CD4-positive, CD25-positive, alpha-beta regulatory T cell (primary cell): ENCODE data around the gene PARN. TPM values are rescaled to one million over a fixed set of nuclear protein-coding genes. Genes with fewer than 3 reads are reported as not detected.
"Not testable (repeated sequence)": the region's sequence is repeated elsewhere in the genome, so short reads cannot be mapped to it uniquely, and the experiment has no call there.

ENCODE experiments used
- ATAC-seq, 2 donors: fragments of 150-1000 bp; cut with Tn5 transposase; one replicate each; pipeline ENCODE4 v1.10.0; 2021; ENCODE audit warnings: low read depth in 2 of 2, moderate number of reproducible peaks in 2 of 2, moderate library complexity in 1 of 2
- DNase-seq, 3 donors: peaks; one replicate each; pipeline versions ENCODE4 v3.0.0 to v3.0.0-alpha.2; 2012 to 2022; ENCODE audit warnings: mixed read lengths in 1 of 3
- H3K27ac ChIP-seq: one replicate; pipeline ENCODE4 v1.7.0; 2013; ENCODE audit warnings: mild to moderate bottlenecking, low read length; ENCODE audit not compliant: insufficient read depth, poor library complexity, severe bottlenecking
- H3K27me3 ChIP-seq: one replicate; pipeline ENCODE4 v1.7.0; 2013; ENCODE audit warnings: low read length; ENCODE audit not compliant: control insufficient read depth, insufficient read depth
- H3K36me3 ChIP-seq: one replicate; pipeline ENCODE4 v1.7.0; 2013; ENCODE audit warnings: mild to moderate bottlenecking, low read length, moderate library complexity; ENCODE audit not compliant: control insufficient read depth, insufficient read depth
- H3K4me1 ChIP-seq: 2 replicates; pipeline ENCODE4 v1.7.0; 2013; ENCODE audit warnings: mild to moderate bottlenecking, low read length; ENCODE audit not compliant: insufficient read depth, control insufficient read depth, poor library complexity, severe bottlenecking
- H3K4me3 ChIP-seq: one replicate; pipeline ENCODE4 v1.7.0; 2013; ENCODE audit warnings: low read depth, mild to moderate bottlenecking, low read length, moderate library complexity
- H3K9me3 ChIP-seq, 2 experiments: 1 replicate in 1 of 2; 2 replicates in 1 of 2; pipeline ENCODE4 v1.7.0; 2013; ENCODE audit warnings: low read length in 2 of 2, mild to moderate bottlenecking in 1 of 2, moderate library complexity in 1 of 2; ENCODE audit not compliant: control insufficient read depth in 2 of 2
- H3K27ac Mint-ChIP-seq, 3 donors: one replicate each; pipeline ENCODE4 v1.8.0; 2020 to 2022; ENCODE audit warnings: mild to moderate bottlenecking in 3 of 3, mixed read lengths in 3 of 3, moderate library complexity in 2 of 3
- H3K27me3 Mint-ChIP-seq: one replicate; pipeline ENCODE4 v1.8.0; 2022; ENCODE audit warnings: mild to moderate bottlenecking, mixed read lengths
- H3K36me3 Mint-ChIP-seq: one replicate; pipeline ENCODE4 v1.8.0; 2020; ENCODE audit warnings: mixed read lengths
- H3K4me1 Mint-ChIP-seq, 4 donors: one replicate each; pipeline ENCODE4 v1.8.0; 2020 to 2022; ENCODE audit warnings: mixed read lengths in 4 of 4, mild to moderate bottlenecking in 1 of 4
- H3K4me3 Mint-ChIP-seq, 4 donors: one replicate each; pipeline ENCODE4 v1.8.0; 2020 to 2022; ENCODE audit warnings: mild to moderate bottlenecking in 4 of 4, mixed read lengths in 4 of 4, moderate library complexity in 3 of 4
- H3K9me3 Mint-ChIP-seq, 7 donors: one replicate each; pipeline ENCODE4 v1.8.0; 2020 to 2022; ENCODE audit warnings: mixed read lengths in 7 of 7, mild to moderate bottlenecking in 3 of 7, moderate library complexity in 2 of 7
- polyA plus RNA-seq, 4 donors: library from polyadenylated mRNA; unstranded; fragments of 300-500 nt; fragmentation: Illumina TruSeq; gene quantifications; one replicate each; pipeline ENCODE4 v1.2.3, GENCODE V29; 2021
- total RNA-seq: library from RNA; stranded (reverse); gene quantifications from one replicate; pipeline ENCODE4 v1.2.3, GENCODE V29; 2022

PARN gene
- total and polyA plus RNA-seq, 5 donors from 2014 or later, result 36.2 to 50.9 (median 46.6) TPM

DNA sequence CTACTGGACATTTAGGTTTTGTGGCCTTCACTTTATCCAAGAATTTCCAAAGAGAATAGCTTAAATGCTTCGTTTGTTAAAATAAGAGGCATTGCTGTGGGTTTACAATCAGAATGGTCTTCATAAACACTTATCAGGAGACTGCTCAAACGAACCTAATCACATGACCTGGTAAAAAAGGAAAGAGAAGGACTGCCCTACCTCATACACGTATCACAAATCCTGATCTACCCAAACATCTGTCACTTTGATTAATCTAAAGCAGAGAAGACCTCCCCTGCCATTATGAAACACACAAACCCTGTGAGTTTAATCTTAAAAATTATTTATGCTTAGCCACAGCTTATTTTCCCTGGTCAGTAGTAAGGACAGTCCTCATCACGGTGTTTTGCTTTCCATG lies 76.6 kb downstream of the PARN start:
- Histone ChIP-seq H3K4me3 (no peak overlapping the region), H3K27ac (no peak overlapping the region), H3K4me1 (no peaks in the 10 kb centered on the region), H3K9me3 (no peaks in the 10 kb centered on the region), H3K27me3 (no peaks in the 10 kb centered on the region), H3K36me3 (peaks cover 52% of the 10 kb centered on the region)
- ATAC-seq (no peak), DNase-seq (no peak)
- Mint-ChIP-seq H3K36me3 (peaks cover 41% of the 10 kb centered on the region), H3K27ac (no peak overlapping the region), H3K27me3 (no peaks in the 10 kb centered on the region), H3K9me3 (peaks cover 0 to 2% (median 0%) of the 10 kb centered on the region in 7 donors), H3K4me1 (peaks cover 0 to 14% (median 10%) of the 10 kb centered on the region in 4 donors), H3K4me3 (no peak overlapping the region)

DNA sequence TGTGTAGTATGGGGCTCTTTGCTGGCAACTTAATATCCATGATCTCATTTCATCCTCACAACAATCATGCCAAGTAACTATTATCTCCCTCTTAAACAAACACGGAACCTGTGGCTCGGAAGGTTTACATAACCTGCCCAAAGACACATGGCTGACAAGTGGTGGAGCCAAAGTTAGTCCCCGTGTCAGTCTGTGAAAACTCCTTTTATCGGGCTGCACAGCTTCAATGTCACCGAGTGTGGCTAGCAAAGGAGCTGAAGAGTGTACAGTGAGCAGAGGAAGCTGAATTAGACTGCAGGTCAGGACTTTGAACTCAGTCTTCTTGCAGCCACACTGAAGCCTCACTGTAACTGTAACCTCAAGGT lies 80.3 kb downstream of the PARN start:
- Mint-ChIP-seq H3K27me3 (no peaks in the 10 kb centered on the region), H3K4me3 (no peak overlapping the region), H3K36me3 (peaks cover 46% of the 10 kb centered on the region), H3K9me3 (no peaks in the 10 kb centered on the region), H3K4me1 (peaks cover 0 to 12% (median 6%) of the 10 kb centered on the region in 4 donors), H3K27ac (peak overlapping the region in 2 of 3 donors; percentile 5 to 76)
- no peak for ATAC-seq
- peaks cover 62% of the 10 kb centered on the region for H3K36me3 ChIP-seq
- H3K27ac ChIP-seq, result no peak overlapping the region
- H3K27me3 ChIP-seq, result no peaks in the 10 kb centered on the region
- no peak overlapping the region for H3K4me3 ChIP-seq
- no peak for DNase-seq
- no peaks in the 10 kb centered on the region for H3K4me1 ChIP-seq
- H3K9me3 ChIP-seq, result no peaks in the 10 kb centered on the region

DNA sequence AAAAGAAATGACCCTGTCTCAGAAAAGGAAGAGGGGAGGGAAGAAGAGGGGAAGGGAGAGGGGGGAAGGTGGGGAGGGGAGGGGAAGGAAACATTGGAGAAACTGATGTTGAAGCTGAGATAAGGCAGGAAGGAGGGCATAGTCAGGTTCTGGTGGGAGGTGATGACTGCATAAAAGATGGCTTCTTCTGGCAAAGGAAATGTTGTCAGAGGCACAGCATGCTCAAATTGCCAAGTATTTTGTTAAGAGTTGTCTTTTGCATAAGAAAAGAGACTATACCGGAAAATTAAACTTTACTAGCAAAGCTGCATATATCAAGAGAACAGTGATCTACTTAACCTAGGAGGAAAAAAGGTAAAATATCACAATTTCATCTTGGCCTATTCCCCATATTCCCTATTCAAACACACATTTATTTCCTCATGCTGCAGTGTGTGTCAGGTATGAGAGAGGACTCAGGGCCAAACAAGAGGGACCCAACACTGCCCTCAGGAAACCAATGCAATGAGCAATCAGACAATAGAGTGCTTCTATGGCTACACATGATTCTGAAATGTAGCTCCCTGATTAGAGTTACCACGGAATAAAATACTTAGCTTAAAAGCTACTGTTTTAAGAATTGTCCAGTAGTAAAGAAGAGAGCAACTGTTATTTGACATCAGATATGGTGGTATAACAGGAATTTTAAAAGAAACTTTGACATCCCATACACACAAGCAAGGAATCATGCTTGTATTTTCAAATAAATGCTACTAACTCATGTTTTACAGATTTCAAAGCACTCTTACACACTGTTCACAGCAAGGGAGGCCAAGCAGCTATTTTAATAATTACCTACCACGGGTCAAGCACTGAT lies 80.9 kb downstream of the PARN start:
- Histone ChIP-seq H3K27me3 (no peaks in the 10 kb centered on the region), H3K27ac (no peak overlapping the region), H3K36me3 (peaks cover 58% of the 10 kb centered on the region), H3K4me1 (no peaks in the 10 kb centered on the region), H3K4me3 (no peak overlapping the region), H3K9me3 (no peaks in the 10 kb centered on the region)
- H3K4me3 Mint-ChIP-seq, result no peak overlapping the region
- no peak for DNase-seq
- no peaks in the 10 kb centered on the region for H3K9me3 Mint-ChIP-seq
- peak overlapping the region in 2 of 3 donors; percentile 5 to 76 for H3K27ac Mint-ChIP-seq
- H3K27me3 Mint-ChIP-seq, result no peaks in the 10 kb centered on the region
- peaks cover 48% of the 10 kb centered on the region for H3K36me3 Mint-ChIP-seq
- H3K4me1 Mint-ChIP-seq, result peaks cover 0 to 11% (median 6%) of the 10 kb centered on the region in 4 donors
- ATAC-seq, result no peak

DNA sequence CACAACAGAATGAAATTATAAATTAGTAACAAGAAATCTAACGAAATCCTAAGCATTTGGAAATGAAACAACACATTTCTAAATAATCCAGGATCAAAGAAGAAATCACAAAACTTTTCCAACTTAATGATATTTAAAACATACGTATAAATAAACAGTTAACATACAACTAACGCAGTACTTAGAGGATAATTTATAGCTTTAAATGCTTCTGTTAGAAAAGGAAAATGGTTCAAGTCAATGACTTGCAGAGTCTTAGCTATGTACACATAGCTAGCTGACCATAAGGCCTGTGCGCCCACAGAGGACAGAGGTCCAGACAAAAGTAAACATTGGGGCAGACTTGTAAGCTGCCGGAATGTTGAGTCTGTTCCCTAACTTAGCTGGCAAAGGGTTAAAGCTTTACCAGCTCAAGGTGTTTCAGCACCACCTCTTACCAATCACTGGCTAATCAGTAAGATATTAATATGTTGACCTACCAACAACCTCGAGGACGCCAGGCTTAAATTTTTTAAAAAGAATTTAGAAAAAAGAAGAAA lies 84.6 kb downstream of the PARN start:
- peaks cover 0 to 6% (median 0%) of the 10 kb centered on the region in 7 donors for H3K9me3 Mint-ChIP-seq
- no peak overlapping the region for H3K4me3 Mint-ChIP-seq
- H3K4me3 ChIP-seq, result no peak overlapping the region
- peaks cover 36% of the 10 kb centered on the region for H3K36me3 ChIP-seq
- H3K9me3 ChIP-seq, result no peaks in the 10 kb centered on the region
- peaks cover 0 to 11% (median 7%) of the 10 kb centered on the region in 4 donors for H3K4me1 Mint-ChIP-seq
- H3K27me3 ChIP-seq, result no peaks in the 10 kb centered on the region
- H3K4me1 ChIP-seq, result no peaks in the 10 kb centered on the region
- ATAC-seq, result no peak
- peaks cover 52% of the 10 kb centered on the region for H3K36me3 Mint-ChIP-seq
- DNase-seq, result no peak
- no peak overlapping the region for H3K27ac Mint-ChIP-seq
- no peaks in the 10 kb centered on the region for H3K27me3 Mint-ChIP-seq
- H3K27ac ChIP-seq, result no peak overlapping the region

DNA sequence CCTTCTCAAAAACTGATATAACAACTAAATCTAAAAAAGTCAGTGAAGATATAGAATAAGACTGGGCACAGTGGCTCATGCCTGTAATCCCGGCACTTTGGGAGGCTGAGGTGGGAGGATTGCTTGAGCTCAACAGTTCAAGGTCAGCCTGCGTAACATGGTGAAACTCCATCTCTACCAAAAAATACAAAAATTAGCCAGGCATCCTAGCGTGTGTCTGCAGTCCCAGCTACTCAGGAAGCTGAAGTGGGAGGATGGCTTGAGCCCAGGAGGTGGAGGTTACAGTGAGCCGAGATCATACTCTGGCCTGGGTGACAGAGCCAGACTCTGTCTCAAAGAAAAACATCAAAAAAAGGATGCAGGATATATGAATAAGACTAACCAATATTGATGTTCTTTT lies 85.2 kb downstream of the PARN start:
- H3K4me1 ChIP-seq, H3K27me3 ChIP-seq, H3K4me3 Mint-ChIP-seq, H3K27ac ChIP-seq, H3K4me3 ChIP-seq, H3K27me3 Mint-ChIP-seq, H3K27ac Mint-ChIP-seq, H3K9me3 Mint-ChIP-seq, ATAC-seq, DNase-seq, H3K9me3 ChIP-seq: not testable (repeated sequence)
- H3K4me1 Mint-ChIP-seq, result peaks cover 0 to 11% (median 7%) of the 10 kb centered on the region in 4 donors
- peaks cover 46% of the 10 kb centered on the region for H3K36me3 Mint-ChIP-seq
- H3K36me3 ChIP-seq, result peaks cover 30% of the 10 kb centered on the region

DNA sequence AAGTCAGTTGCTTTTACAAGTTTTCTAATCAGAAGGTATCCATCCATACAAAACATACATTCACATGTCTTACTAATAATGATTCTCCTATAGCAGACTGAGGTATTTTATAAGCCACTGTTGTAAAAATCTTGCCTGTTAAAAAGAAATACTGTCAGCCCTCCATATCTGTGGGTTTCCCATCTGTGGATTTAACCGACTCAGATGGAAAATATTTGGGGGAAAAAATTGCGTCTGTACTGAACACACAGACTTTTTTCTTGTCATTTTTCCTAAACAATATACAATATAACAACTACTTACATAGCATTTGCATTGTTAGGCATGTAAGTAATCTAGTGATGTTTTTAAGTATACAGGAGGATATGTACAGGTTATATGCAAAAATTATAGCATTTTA lies 90.4 kb downstream of the PARN start:
- H3K4me1 Mint-ChIP-seq, result peaks cover 0 to 17% (median 10%) of the 10 kb centered on the region in 4 donors
- H3K36me3 Mint-ChIP-seq, result peaks cover 30% of the 10 kb centered on the region
- H3K27ac Mint-ChIP-seq, result no peak overlapping the region
- H3K36me3 ChIP-seq, result peaks cover 10% of the 10 kb centered on the region
- no peaks in the 10 kb centered on the region for H3K27me3 Mint-ChIP-seq
- DNase-seq (no peak), ATAC-seq (no peak)
- no peaks in the 10 kb centered on the region for H3K9me3 ChIP-seq
- H3K27me3 ChIP-seq, result no peaks in the 10 kb centered on the region
- H3K27ac ChIP-seq, result no peak overlapping the region
- no peak overlapping the region for H3K4me3 Mint-ChIP-seq
- no peaks in the 10 kb centered on the region for H3K4me1 ChIP-seq
- peaks cover 0 to 6% (median 0%) of the 10 kb centered on the region in 7 donors for H3K9me3 Mint-ChIP-seq
- H3K4me3 ChIP-seq, result no peak overlapping the region

DNA sequence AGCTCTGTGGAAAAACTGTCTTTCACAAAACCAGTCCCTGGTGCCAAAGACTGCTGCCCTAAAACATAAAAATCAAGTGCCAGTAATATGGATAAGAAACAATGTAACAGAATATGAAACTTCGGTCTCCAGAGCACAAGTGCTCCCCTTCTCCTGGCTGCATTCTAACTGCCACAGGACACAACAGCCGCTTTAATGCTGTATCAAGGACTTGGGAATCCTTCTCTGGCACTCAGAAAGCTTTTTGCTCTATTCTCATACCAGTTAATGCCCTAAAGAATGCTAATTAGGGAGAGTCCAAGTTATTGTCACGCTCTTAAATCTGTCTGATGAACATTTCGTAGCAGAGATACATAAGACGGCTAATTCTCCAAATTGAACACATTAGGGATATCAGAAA lies 90.9 kb downstream of the PARN start:
- peaks cover 10% of the 10 kb centered on the region for H3K36me3 ChIP-seq
- Mint-ChIP-seq H3K4me1 (peaks cover 0 to 17% (median 10%) of the 10 kb centered on the region in 4 donors), H3K9me3 (peaks cover 0 to 6% (median 0%) of the 10 kb centered on the region in 7 donors), H3K36me3 (peaks cover 29% of the 10 kb centered on the region), H3K4me3 (no peak overlapping the region), H3K27ac (peak overlapping the region in 1 of 3 donors; percentile 26), H3K27me3 (no peaks in the 10 kb centered on the region)
- ATAC-seq (no peak), DNase-seq (no peak)
- no peaks in the 10 kb centered on the region for H3K4me1 ChIP-seq
- H3K27ac ChIP-seq, result no peak overlapping the region
- no peaks in the 10 kb centered on the region for H3K27me3 ChIP-seq
- no peaks in the 10 kb centered on the region for H3K9me3 ChIP-seq
- H3K4me3 ChIP-seq, result no peak overlapping the region
